ENCODE data around the gene CEP164.

- TF ChIP-seq ZNF10 (tag by site-specific recombination; IDR thresholded peaks at IDR 0.05) (no peak), PRDM1 (tag by site-specific recombination; IDR thresholded peaks at IDR 0.05) (no peak), CTCF (tag by site-specific recombination; IDR thresholded peaks at IDR 0.05) (no peak), ZXDB (tag by site-specific recombination; IDR thresholded peaks at IDR 0.05) (no peak), ZNF138 (tag by site-specific recombination; IDR thresholded peaks at IDR 0.05; ENCODE audit: borderline replicate concordance) (no peak)
These were observed 48.9 kb downstream of the CEP164 start for GRCh38 chr11:117376517-117376916.

Data from HEK293 (cell line).